ENCODE data around the gene GJD4. TPM values are rescaled to one million over a fixed set of nuclear protein-coding genes. Genes with fewer than 3 reads are reported as not detected.

GJD4 gene
- total and polyA plus RNA-seq, 4 donors: not detected

DNA sequence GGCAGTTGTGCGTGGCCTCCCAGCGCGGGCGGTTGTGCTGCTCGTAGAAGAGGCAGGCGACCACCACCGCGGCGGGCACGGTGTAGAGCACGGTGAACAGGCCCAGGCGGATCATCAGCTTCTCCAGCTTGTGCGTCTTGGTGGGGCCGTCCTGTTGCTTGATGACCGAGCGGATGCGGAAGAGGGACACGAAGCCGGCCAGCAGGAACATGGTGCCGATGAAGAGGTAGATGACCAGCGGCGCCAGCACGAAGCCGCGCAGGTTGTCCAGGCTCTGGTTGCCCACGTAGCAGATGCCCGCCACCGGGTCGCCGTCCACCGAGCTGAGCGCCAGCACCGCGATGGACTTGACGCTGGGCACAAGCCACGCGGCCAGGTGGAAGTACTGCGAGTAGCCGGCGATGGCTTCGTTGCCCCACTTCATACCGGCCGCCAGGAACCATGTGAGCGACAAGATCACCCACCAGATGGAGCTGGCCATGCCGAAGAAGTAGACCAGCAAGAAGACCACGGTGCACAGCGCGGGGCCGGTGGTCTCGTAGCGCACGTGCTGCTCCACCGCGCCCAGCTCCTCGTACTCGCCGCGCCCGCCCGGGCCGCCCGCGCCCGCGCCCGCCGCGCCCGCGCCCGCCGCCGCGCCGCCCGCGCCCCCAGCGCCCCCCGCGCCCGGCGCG, 34.7 kb downstream of the GJD4 start:
- no peaks in the 10 kb centered on the region for H3K27me3 ChIP-seq (ENCODE audit: control insufficient read depth in 4 of 4, insufficient read depth in 4 of 4, low read length in 3 of 4)
- H3K4me1 ChIP-seq (ENCODE audit: control insufficient read depth in 4 of 4, insufficient read depth in 4 of 4, low read length in 3 of 4): peaks cover 11 to 39% (median 28%) of the 10 kb centered on the region in 4 donors
- no peak overlapping the region for H3K27ac ChIP-seq (ENCODE audit: low read depth in 1 of 2, low read length in 2 of 2)
- 29% methylated on average over 83 of the region's 83 CpGs for WGBS
- TF ChIP-seq MAX (IDR thresholded peaks at IDR 0.05): no peak
- no peak for TF ChIP-seq HNF4A (conservative IDR thresholded peaks at IDR 0.05)
- no peak for TF ChIP-seq EGR1 (IDR thresholded peaks at IDR 0.05; ENCODE audit: low read depth in 2 of 2)
- TF ChIP-seq ZBTB33 (IDR thresholded peaks at IDR 0.05): no peak
- no peak for TF ChIP-seq YY1 (IDR thresholded peaks at IDR 0.05)
- TF ChIP-seq, protein P1, sequence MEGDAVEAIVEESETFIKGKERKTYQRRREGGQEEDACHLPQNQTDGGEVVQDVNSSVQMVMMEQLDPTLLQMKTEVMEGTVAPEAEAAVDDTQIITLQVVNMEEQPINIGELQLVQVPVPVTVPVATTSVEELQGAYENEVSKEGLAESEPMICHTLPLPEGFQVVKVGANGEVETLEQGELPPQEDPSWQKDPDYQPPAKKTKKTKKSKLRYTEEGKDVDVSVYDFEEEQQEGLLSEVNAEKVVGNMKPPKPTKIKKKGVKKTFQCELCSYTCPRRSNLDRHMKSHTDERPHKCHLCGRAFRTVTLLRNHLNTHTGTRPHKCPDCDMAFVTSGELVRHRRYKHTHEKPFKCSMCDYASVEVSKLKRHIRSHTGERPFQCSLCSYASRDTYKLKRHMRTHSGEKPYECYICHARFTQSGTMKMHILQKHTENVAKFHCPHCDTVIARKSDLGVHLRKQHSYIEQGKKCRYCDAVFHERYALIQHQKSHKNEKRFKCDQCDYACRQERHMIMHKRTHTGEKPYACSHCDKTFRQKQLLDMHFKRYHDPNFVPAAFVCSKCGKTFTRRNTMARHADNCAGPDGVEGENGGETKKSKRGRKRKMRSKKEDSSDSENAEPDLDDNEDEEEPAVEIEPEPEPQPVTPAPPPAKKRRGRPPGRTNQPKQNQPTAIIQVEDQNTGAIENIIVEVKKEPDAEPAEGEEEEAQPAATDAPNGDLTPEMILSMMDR (IDR thresholded peaks at IDR 0.05; ENCODE audit: low read depth, low read length, missing input control): no peak
- no peak for TF ChIP-seq GABPA (IDR thresholded peaks at IDR 0.05 in 1 of 2, conservative IDR thresholded peaks at IDR 0.05 in 1 of 2)
- no peak for TF ChIP-seq TAF1 (conservative IDR thresholded peaks at IDR 0.05)
- TF ChIP-seq RXRA (IDR thresholded peaks at IDR 0.05): no peak
- TF ChIP-seq, protein P2, sequence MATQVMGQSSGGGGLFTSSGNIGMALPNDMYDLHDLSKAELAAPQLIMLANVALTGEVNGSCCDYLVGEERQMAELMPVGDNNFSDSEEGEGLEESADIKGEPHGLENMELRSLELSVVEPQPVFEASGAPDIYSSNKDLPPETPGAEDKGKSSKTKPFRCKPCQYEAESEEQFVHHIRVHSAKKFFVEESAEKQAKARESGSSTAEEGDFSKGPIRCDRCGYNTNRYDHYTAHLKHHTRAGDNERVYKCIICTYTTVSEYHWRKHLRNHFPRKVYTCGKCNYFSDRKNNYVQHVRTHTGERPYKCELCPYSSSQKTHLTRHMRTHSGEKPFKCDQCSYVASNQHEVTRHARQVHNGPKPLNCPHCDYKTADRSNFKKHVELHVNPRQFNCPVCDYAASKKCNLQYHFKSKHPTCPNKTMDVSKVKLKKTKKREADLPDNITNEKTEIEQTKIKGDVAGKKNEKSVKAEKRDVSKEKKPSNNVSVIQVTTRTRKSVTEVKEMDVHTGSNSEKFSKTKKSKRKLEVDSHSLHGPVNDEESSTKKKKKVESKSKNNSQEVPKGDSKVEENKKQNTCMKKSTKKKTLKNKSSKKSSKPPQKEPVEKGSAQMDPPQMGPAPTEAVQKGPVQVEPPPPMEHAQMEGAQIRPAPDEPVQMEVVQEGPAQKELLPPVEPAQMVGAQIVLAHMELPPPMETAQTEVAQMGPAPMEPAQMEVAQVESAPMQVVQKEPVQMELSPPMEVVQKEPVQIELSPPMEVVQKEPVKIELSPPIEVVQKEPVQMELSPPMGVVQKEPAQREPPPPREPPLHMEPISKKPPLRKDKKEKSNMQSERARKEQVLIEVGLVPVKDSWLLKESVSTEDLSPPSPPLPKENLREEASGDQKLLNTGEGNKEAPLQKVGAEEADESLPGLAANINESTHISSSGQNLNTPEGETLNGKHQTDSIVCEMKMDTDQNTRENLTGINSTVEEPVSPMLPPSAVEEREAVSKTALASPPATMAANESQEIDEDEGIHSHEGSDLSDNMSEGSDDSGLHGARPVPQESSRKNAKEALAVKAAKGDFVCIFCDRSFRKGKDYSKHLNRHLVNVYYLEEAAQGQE (IDR thresholded peaks at IDR 0.05): no peak
- TF ChIP-seq, protein P3, sequence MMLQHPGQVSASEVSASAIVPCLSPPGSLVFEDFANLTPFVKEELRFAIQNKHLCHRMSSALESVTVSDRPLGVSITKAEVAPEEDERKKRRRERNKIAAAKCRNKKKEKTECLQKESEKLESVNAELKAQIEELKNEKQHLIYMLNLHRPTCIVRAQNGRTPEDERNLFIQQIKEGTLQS (IDR thresholded peaks at IDR 0.05): no peak
- no peak for TF ChIP-seq FOXA2 (IDR thresholded peaks at IDR 0.05)
- TF ChIP-seq SP1 (IDR thresholded peaks at IDR 0.05): no peak
- TF ChIP-seq NR2F2 (IDR thresholded peaks at IDR 0.05): no peak
- no peak for TF ChIP-seq JUND (IDR thresholded peaks at IDR 0.05)
- no peak for DNase-seq (ENCODE audit: low spot score)
- H3K9me3 ChIP-seq (ENCODE audit: control insufficient read depth in 4 of 4, low read length in 3 of 4): no peaks in the 10 kb centered on the region
- peaks cover 0 to 3% (median 0%) of the 10 kb centered on the region in 4 donors for H3K36me3 ChIP-seq (ENCODE audit: control insufficient read depth in 4 of 4, insufficient read depth in 3 of 4, low read depth in 1 of 4, low read length in 3 of 4)
- peak overlapping the region in 2 of 3 donors; percentile 24 to 82 for H3K4me3 ChIP-seq (ENCODE audit: low read depth in 1 of 3, low read length in 3 of 3)
- H3K9ac ChIP-seq (ENCODE audit: low read depth in 1 of 2, low read length in 2 of 2): no peak overlapping the region
